Measurements from ENCODE around the gene MRPL53. TPM values are rescaled to one million over a fixed set of nuclear protein-coding genes. Genes with fewer than 3 reads are reported as not detected.

Gene MRPL53
- polyA plus RNA-seq, 3 donors = 48.6 to 133 (median 106) TPM

DNA sequence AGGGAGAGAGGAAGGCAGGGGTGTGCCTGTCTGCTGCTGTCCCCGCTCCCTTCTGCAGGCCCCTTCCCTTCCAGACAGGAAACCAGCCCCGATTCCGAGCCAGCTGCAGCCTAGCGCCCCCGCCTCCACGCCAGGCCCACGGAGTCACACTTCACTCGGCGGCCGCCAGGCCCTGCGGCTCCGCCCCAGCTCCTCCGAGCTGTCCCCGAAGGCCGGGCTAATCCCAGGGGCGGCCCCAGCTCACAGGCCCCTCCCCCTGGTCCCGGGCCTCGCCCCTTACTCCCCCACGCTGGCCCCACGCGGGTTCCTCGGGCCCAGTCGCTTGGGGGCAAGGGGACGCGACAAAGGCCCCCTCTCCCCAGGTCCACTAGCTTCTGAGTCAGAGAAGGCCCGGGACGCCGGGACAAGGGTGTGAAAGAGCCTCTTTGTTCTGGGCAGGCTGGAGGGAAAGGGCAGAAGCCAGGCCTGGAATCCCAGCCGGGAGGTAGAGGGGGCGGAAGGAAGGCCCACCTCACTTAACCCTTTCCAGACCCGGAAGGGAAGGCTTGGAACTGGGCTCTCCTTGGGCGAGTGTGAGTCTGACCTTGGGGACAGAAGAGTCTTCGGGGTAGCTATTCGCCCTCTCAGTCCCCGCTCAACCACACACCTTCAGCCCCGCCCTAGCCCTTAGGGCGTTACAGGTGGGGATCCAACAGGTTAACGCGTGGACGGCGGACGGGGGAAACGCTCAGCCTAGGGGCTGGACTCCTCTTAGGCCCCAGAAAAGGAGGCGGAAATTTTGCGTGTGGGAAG is 31.9 kb downstream of the MRPL53 start:
- no peak overlapping the region for H3K27ac Mint-ChIP-seq

DNA sequence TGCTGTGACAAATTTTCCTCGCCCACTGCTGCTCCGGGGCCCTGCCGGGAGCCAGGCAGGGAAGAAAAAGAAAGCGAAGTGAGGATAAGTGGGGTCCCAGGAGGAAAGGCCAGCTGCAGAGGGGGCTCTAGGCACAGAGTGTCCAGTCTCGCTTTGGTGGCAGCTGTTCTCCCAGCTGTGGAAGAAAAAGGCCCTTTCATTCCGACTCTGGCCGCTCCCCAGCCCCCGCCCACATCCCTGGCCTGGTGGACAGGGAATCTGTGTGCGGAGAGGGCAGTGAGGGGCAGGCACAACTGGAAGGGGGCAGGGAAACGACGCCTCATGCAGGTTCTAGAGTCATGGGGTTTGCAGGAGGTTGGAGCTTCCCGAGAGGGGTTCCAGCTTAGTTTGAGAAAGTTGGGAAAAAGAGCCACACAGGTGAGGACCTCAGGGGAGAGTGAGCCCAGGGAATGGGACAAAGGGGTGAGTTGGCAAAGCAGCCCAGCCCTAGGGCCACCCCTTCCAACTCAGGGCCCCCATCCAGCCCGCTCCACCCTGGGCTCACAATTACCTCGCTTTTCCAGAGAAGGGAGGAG is 32.6 kb downstream of the MRPL53 start:
- 18% methylated on average over 12 of the region's 14 CpGs for WGBS (ENCODE audit: insufficient coverage)
- peaks cover 0 to 19% of the 10 kb centered on the region in 2 donors for H3K9me3 ChIP-seq (replicated peaks in 1 of 2; ENCODE audit: control insufficient read depth in 1 of 2, insufficient read depth in 1 of 2, low read length in 2 of 2)
- H3K4me1 ChIP-seq (ENCODE audit: control insufficient read depth in 1 of 2, insufficient read depth in 2 of 2, low read length in 2 of 2) = peaks cover 32 to 33% of the 10 kb centered on the region in 2 donors
- no peak for DNase-seq
- no peak overlapping the region for H3K27ac ChIP-seq (ENCODE audit: low read depth in 1 of 2, low read length in 2 of 2)
- TF ChIP-seq, protein P1, sequence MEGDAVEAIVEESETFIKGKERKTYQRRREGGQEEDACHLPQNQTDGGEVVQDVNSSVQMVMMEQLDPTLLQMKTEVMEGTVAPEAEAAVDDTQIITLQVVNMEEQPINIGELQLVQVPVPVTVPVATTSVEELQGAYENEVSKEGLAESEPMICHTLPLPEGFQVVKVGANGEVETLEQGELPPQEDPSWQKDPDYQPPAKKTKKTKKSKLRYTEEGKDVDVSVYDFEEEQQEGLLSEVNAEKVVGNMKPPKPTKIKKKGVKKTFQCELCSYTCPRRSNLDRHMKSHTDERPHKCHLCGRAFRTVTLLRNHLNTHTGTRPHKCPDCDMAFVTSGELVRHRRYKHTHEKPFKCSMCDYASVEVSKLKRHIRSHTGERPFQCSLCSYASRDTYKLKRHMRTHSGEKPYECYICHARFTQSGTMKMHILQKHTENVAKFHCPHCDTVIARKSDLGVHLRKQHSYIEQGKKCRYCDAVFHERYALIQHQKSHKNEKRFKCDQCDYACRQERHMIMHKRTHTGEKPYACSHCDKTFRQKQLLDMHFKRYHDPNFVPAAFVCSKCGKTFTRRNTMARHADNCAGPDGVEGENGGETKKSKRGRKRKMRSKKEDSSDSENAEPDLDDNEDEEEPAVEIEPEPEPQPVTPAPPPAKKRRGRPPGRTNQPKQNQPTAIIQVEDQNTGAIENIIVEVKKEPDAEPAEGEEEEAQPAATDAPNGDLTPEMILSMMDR (IDR thresholded peaks at IDR 0.05) = no peak
- peaks cover 36% of the 10 kb centered on the region for H3K4me1 Mint-ChIP-seq
- H3K36me3 Mint-ChIP-seq = peaks cover 4 to 5% of the 10 kb centered on the region in 2 donors
- H3K27me3 ChIP-seq (ENCODE audit: control insufficient read depth in 2 of 2, insufficient read depth in 2 of 2, low read length in 2 of 2) = peaks cover 27 to 56% of the 10 kb centered on the region in 2 donors
- peak overlapping the region; percentile 69 to 92 for H3K4me3 Mint-ChIP-seq
- intact Hi-C loops (cut with micrococcal nuclease) = no loop called here
- H2AFZ ChIP-seq (ENCODE audit: insufficient read depth, low read depth, low read length, poor library complexity, severe bottlenecking) = peak overlapping the region; percentile 79
- H4K20me1 ChIP-seq (ENCODE audit: insufficient read depth, low read length) = no peaks in the 10 kb centered on the region
- peak overlapping the region; percentile 29 for H3K9ac ChIP-seq (ENCODE audit: insufficient read depth, low read length, poor library complexity, severe bottlenecking)
- H3K36me3 ChIP-seq (replicated peaks in 1 of 2; ENCODE audit: control insufficient read depth in 1 of 2, insufficient read depth in 2 of 2, low read length in 2 of 2) = no peaks in the 10 kb centered on the region
- H3K4me3 ChIP-seq (replicated peaks in 1 of 3; ENCODE audit: low read depth in 2 of 3, low read length in 3 of 3) = peak overlapping the region in 2 of 3 experiments; percentile 13 to 69
- H3K27me3 Mint-ChIP-seq (ENCODE audit: low read depth in 3 of 3) = peaks cover 39 to 59% (median 46%) of the 10 kb centered on the region in 3 donors
- H3K9me3 Mint-ChIP-seq = peaks cover 0 to 9% (median 6%) of the 10 kb centered on the region in 7 donors
- peak overlapping the region; percentile 75 for H3K4me2 ChIP-seq (replicated peaks; ENCODE audit: extremely low read depth, low read length, poor library complexity, severe bottlenecking)
- H3K79me2 ChIP-seq (ENCODE audit: insufficient read depth, low read length) = no peaks in the 10 kb centered on the region
- H3K27ac Mint-ChIP-seq = peak overlapping the region in 1 of 7 donors; percentile 20

More for the DNA sequence above, 31.9 kb downstream of the MRPL53 start:
- H3K27me3 ChIP-seq (ENCODE audit: control insufficient read depth in 2 of 2, insufficient read depth in 2 of 2, low read length in 2 of 2) = peaks cover 28 to 57% of the 10 kb centered on the region in 2 donors
- intact Hi-C loops (cut with micrococcal nuclease) = no loop called here
- no peaks in the 10 kb centered on the region for H4K20me1 ChIP-seq (ENCODE audit: insufficient read depth, low read length)
- H3K27me3 Mint-ChIP-seq (ENCODE audit: low read depth in 3 of 3) = peaks cover 40 to 64% (median 51%) of the 10 kb centered on the region in 3 donors
- DNase-seq = peak; percentile 26 to 49 (median 37)
- peaks cover 4 to 5% of the 10 kb centered on the region in 2 donors for H3K36me3 Mint-ChIP-seq
- no peak overlapping the region for H3K27ac ChIP-seq (ENCODE audit: low read depth in 1 of 2, low read length in 2 of 2)
- H3K9me3 Mint-ChIP-seq = peaks cover 0 to 9% (median 6%) of the 10 kb centered on the region in 7 donors
- peaks cover 32 to 33% of the 10 kb centered on the region in 2 donors for H3K4me1 ChIP-seq (ENCODE audit: control insufficient read depth in 1 of 2, insufficient read depth in 2 of 2, low read length in 2 of 2)
- 28% methylated on average over 36 of the region's 45 CpGs for WGBS (ENCODE audit: insufficient coverage)
- peak overlapping the region; percentile 79 for H2AFZ ChIP-seq (ENCODE audit: insufficient read depth, low read depth, low read length, poor library complexity, severe bottlenecking)
- H3K4me3 ChIP-seq (replicated peaks in 1 of 3; ENCODE audit: low read depth in 2 of 3, low read length in 3 of 3) = peak overlapping the region in 2 of 3 experiments; percentile 13 to 69
- H3K4me2 ChIP-seq (replicated peaks; ENCODE audit: extremely low read depth, low read length, poor library complexity, severe bottlenecking) = peak overlapping the region; percentile 75
- no peaks in the 10 kb centered on the region for H3K79me2 ChIP-seq (ENCODE audit: insufficient read depth, low read length)
- TF ChIP-seq, protein P1 (IDR thresholded peaks at IDR 0.05) = no peak
- H3K4me3 Mint-ChIP-seq = peak overlapping the region; percentile 69 to 92
- H3K9me3 ChIP-seq (replicated peaks in 1 of 2; ENCODE audit: control insufficient read depth in 1 of 2, insufficient read depth in 1 of 2, low read length in 2 of 2) = peaks cover 0 to 19% of the 10 kb centered on the region in 2 donors
- H3K4me1 Mint-ChIP-seq = peaks cover 36% of the 10 kb centered on the region
- H3K9ac ChIP-seq (ENCODE audit: insufficient read depth, low read length, poor library complexity, severe bottlenecking) = peak overlapping the region; percentile 29
- no peaks in the 10 kb centered on the region for H3K36me3 ChIP-seq (replicated peaks in 1 of 2; ENCODE audit: control insufficient read depth in 1 of 2, insufficient read depth in 2 of 2, low read length in 2 of 2)

All from CD14-positive monocyte (primary cell).